ENCODE data around the gene GJB5. TPM values are rescaled to one million over a fixed set of nuclear protein-coding genes. Genes with fewer than 3 reads are reported as not detected.

The GJB5 gene
- total and polyA plus RNA-seq, 9 of the 15 experiments (the other 6 are each of a cell fraction or from before 2014, with no cell fraction given), result 0.04 TPM; not detected in 8

- H3K4me3 ChIP-seq, result no peak overlapping the region
- H2AFZ ChIP-seq (ENCODE audit: low read depth, low read length), result no peak overlapping the region
- FAIRE-seq (no peak), ATAC-seq (no peak), DNase-seq (ENCODE audit: extremely low read depth in 1 of 4, low spot score in 3 of 4) (no peak)
- CTCF ChIA-PET (ENCODE audit: low intra/inter-chr PET ratio), result no interaction called here
- H4K20me1 ChIP-seq (replicated peaks; ENCODE audit: control insufficient read depth, insufficient read depth, low read length), result no peaks in the 10 kb centered on the region
- no peaks in the 10 kb centered on the region for H3K4me1 ChIP-seq (replicated peaks in 1 of 2; ENCODE audit: control insufficient read depth in 2 of 2, insufficient read depth in 2 of 2, low read length in 2 of 2)
- H3K36me3 ChIP-seq (ENCODE audit: control insufficient read depth, insufficient read depth, low read length), result no peaks in the 10 kb centered on the region
- 3% methylated on average over 3 of the region's 3 CpGs for WGBS (ENCODE audit: insufficient coverage, low coverage, missing lambda C conversion rate)
- H3K9me1 ChIP-seq (ENCODE audit: control insufficient read depth, insufficient read depth, low read length), result no peaks in the 10 kb centered on the region
- H3K27ac ChIP-seq (ENCODE audit: extremely low read depth, low read depth, low read length), result no peak overlapping the region
- BruUV-seq (replicated peaks), result no TSS peak
- POLR2A ChIA-PET, result no interaction called here
- in situ Hi-C loops (cut with MboI) (no loop called here), intact Hi-C loops (cut with micrococcal nuclease) (no loop called here)
- no peak overlapping the region for H3K4me2 ChIP-seq (ENCODE audit: insufficient read depth, low read length)
- H3K9ac ChIP-seq (ENCODE audit: insufficient read depth in 1 of 2, low read depth in 2 of 2, low read length in 2 of 2), result no peak overlapping the region
- no peaks in the 10 kb centered on the region for H3K79me2 ChIP-seq (ENCODE audit: control insufficient read depth, insufficient read depth, low read length)
- H3K27me3 ChIP-seq (ENCODE audit: control insufficient read depth in 2 of 2, insufficient read depth in 2 of 2, low read length in 2 of 2), result peaks cover 4 to 17% of the 10 kb centered on the region in 2 experiments; a peak in 4 of 5 replicates
- H3K9me3 ChIP-seq (replicated peaks; ENCODE audit: control insufficient read depth, insufficient read depth, low read depth, low read length), result no peaks in the 10 kb centered on the region
- no peak for TF ChIP-seq ZBTB1 (CRISPR knock-in tag; IDR thresholded peaks at IDR 0.05; ENCODE audit: borderline replicate concordance, low read depth)
- TF ChIP-seq AFF4 (CRISPR knock-in tag; IDR thresholded peaks at IDR 0.05), result no peak
- TF ChIP-seq MTA1 (IDR thresholded peaks at IDR 0.05; ENCODE audit: borderline replicate concordance), result no peak
- no peak for TF ChIP-seq SRSF9 (IDR thresholded peaks at IDR 0.05; ENCODE audit: borderline replicate concordance, low read depth, low read length)
- no peak for TF ChIP-seq MEIS2 (IDR thresholded peaks at IDR 0.05; ENCODE audit: partially characterized antibody)
- TF ChIP-seq SMAD2 (IDR thresholded peaks at IDR 0.05; ENCODE audit: low read depth, low read length), result no peak
- no peak for TF ChIP-seq ZNF395 (CRISPR knock-in tag; IDR thresholded peaks at IDR 0.05)
- no peak for TF ChIP-seq CBX5 (IDR thresholded peaks at IDR 0.05; ENCODE audit: borderline replicate concordance, low read depth)
- TF ChIP-seq NR4A1 (CRISPR knock-in tag; IDR thresholded peaks at IDR 0.05), result no peak
- TF ChIP-seq NR4A1 (tag; IDR thresholded peaks at IDR 0.05), result no peak
- TF ChIP-seq SNRNP70 (optimal IDR thresholded peaks at IDR 0.05; ENCODE audit: low read depth, low read length), result no peak
- TF ChIP-seq MXD1 (CRISPR knock-in tag; IDR thresholded peaks at IDR 0.05; ENCODE audit: borderline replicate concordance, poor library complexity, severe bottlenecking), result no peak
- TF ChIP-seq ZNF780A (CRISPR knock-in tag; IDR thresholded peaks at IDR 0.05), result no peak
- TF ChIP-seq SRF (CRISPR knock-in tag; IDR thresholded peaks at IDR 0.05), result no peak
Observed at GRCh38 chr1:34705077-34705476, 49.8 kb upstream of the GJB5 start.

Measured in K562 (cell line).